MM.1S (cell line): ENCODE data around the gene SDHAF1.

Source experiments
- EZH2 ChIP-seq: fragments of 300-600 bp; sonication (generic); optimal IDR thresholded peaks from 2 replicates; pipeline ENCODE3; 2017; ENCODE audit warnings: low read depth, mild to moderate bottlenecking, antibody characterized with exemption, low read length, mixed read lengths
- EZH2phosphoT487 ChIP-seq: fragments of 300-600 bp; sonication (generic); IDR thresholded peaks from 2 replicates; pipeline ENCODE4 v1.6.1; 2018; ENCODE audit warnings: antibody characterized with exemption, low read length
- TF ChIP-seq, protein P1 (sequence below): fragments of 300-600 bp; sonication (generic); IDR thresholded peaks from 2 replicates; pipeline ENCODE4 v1.5.1; 2016; ENCODE audit warnings: antibody characterized with exemption, low read length, mixed read lengths

DNA sequence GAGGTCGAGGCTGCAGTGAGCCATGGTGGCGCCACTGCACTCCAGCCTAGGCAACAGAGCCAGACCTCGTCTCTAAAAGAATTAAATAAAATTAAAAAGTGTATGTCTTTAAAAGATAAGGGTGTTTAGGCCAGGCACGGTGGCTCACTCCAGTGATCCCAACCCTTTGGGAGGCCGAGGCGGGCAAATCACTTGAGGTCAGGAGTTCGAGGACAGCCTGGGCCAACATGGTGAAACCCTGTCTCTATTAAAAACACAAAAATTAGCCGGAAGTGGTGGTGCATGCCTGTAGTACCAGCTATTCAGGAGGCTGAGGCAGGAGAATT is 7.5 kb upstream of the SDHAF1 start:
- TF ChIP-seq EZH2 (no peak), EZH2phosphoT487 (no peak)
- TF ChIP-seq, protein P1, sequence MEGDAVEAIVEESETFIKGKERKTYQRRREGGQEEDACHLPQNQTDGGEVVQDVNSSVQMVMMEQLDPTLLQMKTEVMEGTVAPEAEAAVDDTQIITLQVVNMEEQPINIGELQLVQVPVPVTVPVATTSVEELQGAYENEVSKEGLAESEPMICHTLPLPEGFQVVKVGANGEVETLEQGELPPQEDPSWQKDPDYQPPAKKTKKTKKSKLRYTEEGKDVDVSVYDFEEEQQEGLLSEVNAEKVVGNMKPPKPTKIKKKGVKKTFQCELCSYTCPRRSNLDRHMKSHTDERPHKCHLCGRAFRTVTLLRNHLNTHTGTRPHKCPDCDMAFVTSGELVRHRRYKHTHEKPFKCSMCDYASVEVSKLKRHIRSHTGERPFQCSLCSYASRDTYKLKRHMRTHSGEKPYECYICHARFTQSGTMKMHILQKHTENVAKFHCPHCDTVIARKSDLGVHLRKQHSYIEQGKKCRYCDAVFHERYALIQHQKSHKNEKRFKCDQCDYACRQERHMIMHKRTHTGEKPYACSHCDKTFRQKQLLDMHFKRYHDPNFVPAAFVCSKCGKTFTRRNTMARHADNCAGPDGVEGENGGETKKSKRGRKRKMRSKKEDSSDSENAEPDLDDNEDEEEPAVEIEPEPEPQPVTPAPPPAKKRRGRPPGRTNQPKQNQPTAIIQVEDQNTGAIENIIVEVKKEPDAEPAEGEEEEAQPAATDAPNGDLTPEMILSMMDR: no peak
